Osteoblast (primary cell): ENCODE results near the gene SEMA4A. TPM values are rescaled to one million over a fixed set of nuclear protein-coding genes. Genes with fewer than 3 reads are reported as not detected.
"Not testable (repeated sequence)": the region's sequence is repeated elsewhere in the genome, so short reads cannot be mapped to it uniquely, and the experiment has no call there.

Experiments used
- DNase-seq: peaks from one replicate; pipeline ENCODE4 v3.0.0; 2011; ENCODE audit warnings: low spot score, mixed read lengths; ENCODE audit not compliant: insufficient read length; ENCODE audit errors: missing footprints
- H2AFZ ChIP-seq: 2 replicates; pipeline ENCODE4 v1.6.0; 2011; ENCODE audit warnings: mild to moderate bottlenecking, low read length
- H3K27ac ChIP-seq: 2 replicates; pipeline ENCODE4 v1.5.1; 2011; ENCODE audit warnings: mild to moderate bottlenecking, low read depth, low read length, moderate library complexity
- H3K27me3 ChIP-seq: 2 replicates; pipeline ENCODE4 v1.6.0; 2012; ENCODE audit warnings: mild to moderate bottlenecking, control low read depth, inconsistent platforms, low read length, moderate library complexity; ENCODE audit not compliant: insufficient read depth
- H3K36me3 ChIP-seq: 2 replicates; pipeline ENCODE4 v1.5.1; 2011; ENCODE audit warnings: mild to moderate bottlenecking, low read length, control low read depth, moderate library complexity; ENCODE audit not compliant: insufficient read depth
- H3K4me1 ChIP-seq: 2 replicates; pipeline ENCODE4 v1.5.1; 2011; ENCODE audit warnings: mild to moderate bottlenecking, low read length, control low read depth, moderate library complexity; ENCODE audit not compliant: insufficient read depth
- H3K4me2 ChIP-seq: 2 replicates; pipeline ENCODE4 v1.6.0; 2011; ENCODE audit warnings: mild to moderate bottlenecking, low read length; ENCODE audit not compliant: insufficient read depth
- H3K4me3 ChIP-seq: fragments of 200-600 bp; sonication (generic); 3 replicates; pipeline ENCODE4 v1.5.1; 2012; ENCODE audit warnings: mild to moderate bottlenecking, low read length, inconsistent platforms; ENCODE audit not compliant: insufficient read depth
- H3K79me2 ChIP-seq: 2 replicates; pipeline ENCODE4 v1.6.0; 2012; ENCODE audit warnings: mild to moderate bottlenecking, low read length, control low read depth, inconsistent platforms; ENCODE audit not compliant: insufficient read depth
- H3K9me3 ChIP-seq: 2 replicates; pipeline ENCODE4 v1.5.1; 2011; ENCODE audit warnings: low read depth, low read length, control low read depth
- H4K20me1 ChIP-seq: 2 replicates; pipeline ENCODE4 v1.6.0; 2012; ENCODE audit warnings: mild to moderate bottlenecking, low read length, control low read depth; ENCODE audit not compliant: insufficient read depth
- total RNA-seq: library from RNA; depleted of rRNA; stranded (reverse); fragments of >200 nt; gene quantifications from 2 replicates; pipeline ENCODE4 v1.2.3, GENCODE V29; 2012
- TF ChIP-seq, protein P1 (sequence below): IDR thresholded peaks from 2 replicates; pipeline ENCODE4 v1.5.1; 2011; ENCODE audit warnings: mild to moderate bottlenecking, low read depth, low read length, moderate library complexity; ENCODE audit errors: extremely low read depth

Gene SEMA4A
- total RNA-seq, 1 donor = 1.8 TPM

GRCh38 chr1:156172696-156173470, 19.5 kb downstream of the SEMA4A start:
- TF ChIP-seq, protein P1, sequence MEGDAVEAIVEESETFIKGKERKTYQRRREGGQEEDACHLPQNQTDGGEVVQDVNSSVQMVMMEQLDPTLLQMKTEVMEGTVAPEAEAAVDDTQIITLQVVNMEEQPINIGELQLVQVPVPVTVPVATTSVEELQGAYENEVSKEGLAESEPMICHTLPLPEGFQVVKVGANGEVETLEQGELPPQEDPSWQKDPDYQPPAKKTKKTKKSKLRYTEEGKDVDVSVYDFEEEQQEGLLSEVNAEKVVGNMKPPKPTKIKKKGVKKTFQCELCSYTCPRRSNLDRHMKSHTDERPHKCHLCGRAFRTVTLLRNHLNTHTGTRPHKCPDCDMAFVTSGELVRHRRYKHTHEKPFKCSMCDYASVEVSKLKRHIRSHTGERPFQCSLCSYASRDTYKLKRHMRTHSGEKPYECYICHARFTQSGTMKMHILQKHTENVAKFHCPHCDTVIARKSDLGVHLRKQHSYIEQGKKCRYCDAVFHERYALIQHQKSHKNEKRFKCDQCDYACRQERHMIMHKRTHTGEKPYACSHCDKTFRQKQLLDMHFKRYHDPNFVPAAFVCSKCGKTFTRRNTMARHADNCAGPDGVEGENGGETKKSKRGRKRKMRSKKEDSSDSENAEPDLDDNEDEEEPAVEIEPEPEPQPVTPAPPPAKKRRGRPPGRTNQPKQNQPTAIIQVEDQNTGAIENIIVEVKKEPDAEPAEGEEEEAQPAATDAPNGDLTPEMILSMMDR = no peak
- no peak overlapping the region for H3K4me3 ChIP-seq

GRCh38 chr1:156176610-156177210, 23.3 kb downstream of the SEMA4A start:
- Histone ChIP-seq H3K4me1 (no peaks in the 10 kb centered on the region), H4K20me1 (no peaks in the 10 kb centered on the region), H3K79me2 (no peaks in the 10 kb centered on the region), H3K27ac (no peak overlapping the region), H2AFZ (no peak overlapping the region), H3K36me3 (no peaks in the 10 kb centered on the region), H3K4me3 (no peak overlapping the region), H3K4me2 (no peak overlapping the region), H3K9me3 (no peaks in the 10 kb centered on the region), H3K27me3 (no peaks in the 10 kb centered on the region)
- DNase-seq = peak; percentile 47
- TF ChIP-seq, protein P1 = no peak

More at GRCh38 chr1:156172696-156173470, 19.5 kb downstream of the SEMA4A start:
- no peak overlapping the region for H3K4me2 ChIP-seq
- no peak for DNase-seq
- no peaks in the 10 kb centered on the region for H3K4me1 ChIP-seq
- H3K27ac ChIP-seq = no peak overlapping the region
- no peak overlapping the region for H2AFZ ChIP-seq
- H4K20me1 ChIP-seq = no peaks in the 10 kb centered on the region
- no peaks in the 10 kb centered on the region for H3K9me3 ChIP-seq
- H3K36me3 ChIP-seq = no peaks in the 10 kb centered on the region
- no peaks in the 10 kb centered on the region for H3K79me2 ChIP-seq
- no peaks in the 10 kb centered on the region for H3K27me3 ChIP-seq

- TF ChIP-seq, protein P1 = no peak
- H2AFZ ChIP-seq = no peak overlapping the region
- no peaks in the 10 kb centered on the region for H3K4me1 ChIP-seq
- no peaks in the 10 kb centered on the region for H3K9me3 ChIP-seq
- H3K4me3 ChIP-seq = no peak overlapping the region
- no peak overlapping the region for H3K4me2 ChIP-seq
- H4K20me1 ChIP-seq = no peaks in the 10 kb centered on the region
- no peaks in the 10 kb centered on the region for H3K36me3 ChIP-seq
- no peaks in the 10 kb centered on the region for H3K27me3 ChIP-seq
- H3K79me2 ChIP-seq = no peaks in the 10 kb centered on the region
- no peak for DNase-seq
- no peak overlapping the region for H3K27ac ChIP-seq
Observed at GRCh38 chr1:156177919-156178654, 24.7 kb downstream of the SEMA4A start.

DNA sequence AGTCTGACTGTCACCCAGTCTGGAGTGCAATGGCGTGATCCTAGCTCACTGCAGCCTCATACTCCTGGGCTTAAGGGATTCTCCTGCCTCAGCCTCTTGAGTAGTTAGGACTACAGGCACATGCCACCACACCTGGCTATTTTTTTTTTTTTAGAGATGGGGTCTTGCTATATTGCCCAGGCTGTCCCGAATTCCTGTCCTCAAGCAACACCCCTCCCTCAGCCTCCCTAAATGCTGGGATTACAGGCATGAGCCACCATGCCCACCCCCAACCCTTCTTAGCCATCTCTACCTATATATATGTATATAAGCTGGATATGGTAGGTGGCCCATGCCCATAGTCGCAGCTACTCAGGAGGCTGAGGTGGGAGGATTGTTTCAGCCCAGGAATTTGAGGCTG, 27.1 kb downstream of the SEMA4A start:
- no peaks in the 10 kb centered on the region for H3K36me3 ChIP-seq
- H3K4me2 ChIP-seq = no peak overlapping the region
- TF ChIP-seq, protein P1 = no peak
- H3K4me1 ChIP-seq = no peaks in the 10 kb centered on the region
- H2AFZ ChIP-seq = no peak overlapping the region
- no peaks in the 10 kb centered on the region for H3K9me3 ChIP-seq
- no peak overlapping the region for H3K4me3 ChIP-seq
- no peaks in the 10 kb centered on the region for H4K20me1 ChIP-seq
- DNase-seq = no peak
- H3K79me2 ChIP-seq = no peaks in the 10 kb centered on the region
- H3K27me3 ChIP-seq = no peaks in the 10 kb centered on the region
- H3K27ac ChIP-seq = no peak overlapping the region

DNA sequence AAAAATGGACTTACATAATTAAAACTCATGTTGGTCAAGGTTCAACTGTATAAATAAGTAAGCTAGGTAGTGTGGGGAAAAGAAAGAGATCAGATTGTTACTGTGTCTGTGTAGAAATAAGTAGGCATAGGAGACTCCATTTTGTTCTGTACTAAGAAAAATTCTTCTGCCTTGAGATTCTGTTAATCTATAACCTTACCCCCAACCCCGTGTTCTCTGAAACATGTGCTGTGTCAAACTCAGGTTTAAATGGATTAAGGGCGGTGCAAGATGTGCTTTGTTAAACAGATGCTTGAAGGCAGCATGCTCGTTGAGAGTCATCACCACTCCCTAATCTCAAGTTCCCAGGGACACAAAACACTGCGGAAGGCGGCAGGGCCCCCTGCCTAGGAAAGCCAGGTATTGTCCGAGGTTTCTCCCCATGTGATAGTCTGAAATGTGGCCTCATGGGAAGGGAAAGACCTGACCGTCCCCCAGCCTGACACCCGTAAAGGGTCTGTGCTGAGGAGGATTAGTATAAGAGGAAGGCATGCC, 28.1 kb downstream of the SEMA4A start:
- not testable (repeated sequence) for H3K36me3 ChIP-seq, H3K27me3 ChIP-seq, H3K4me1 ChIP-seq, H3K27ac ChIP-seq, H3K4me3 ChIP-seq, DNase-seq, H3K9me3 ChIP-seq, H2AFZ ChIP-seq, H3K4me2 ChIP-seq, H4K20me1 ChIP-seq, H3K79me2 ChIP-seq
